ENCODE measurements around the gene ODF4.

GRCh38 chr17:8339540-8339939 lies at the start of gene ODF4:
- TF ChIP-seq, protein P1, sequence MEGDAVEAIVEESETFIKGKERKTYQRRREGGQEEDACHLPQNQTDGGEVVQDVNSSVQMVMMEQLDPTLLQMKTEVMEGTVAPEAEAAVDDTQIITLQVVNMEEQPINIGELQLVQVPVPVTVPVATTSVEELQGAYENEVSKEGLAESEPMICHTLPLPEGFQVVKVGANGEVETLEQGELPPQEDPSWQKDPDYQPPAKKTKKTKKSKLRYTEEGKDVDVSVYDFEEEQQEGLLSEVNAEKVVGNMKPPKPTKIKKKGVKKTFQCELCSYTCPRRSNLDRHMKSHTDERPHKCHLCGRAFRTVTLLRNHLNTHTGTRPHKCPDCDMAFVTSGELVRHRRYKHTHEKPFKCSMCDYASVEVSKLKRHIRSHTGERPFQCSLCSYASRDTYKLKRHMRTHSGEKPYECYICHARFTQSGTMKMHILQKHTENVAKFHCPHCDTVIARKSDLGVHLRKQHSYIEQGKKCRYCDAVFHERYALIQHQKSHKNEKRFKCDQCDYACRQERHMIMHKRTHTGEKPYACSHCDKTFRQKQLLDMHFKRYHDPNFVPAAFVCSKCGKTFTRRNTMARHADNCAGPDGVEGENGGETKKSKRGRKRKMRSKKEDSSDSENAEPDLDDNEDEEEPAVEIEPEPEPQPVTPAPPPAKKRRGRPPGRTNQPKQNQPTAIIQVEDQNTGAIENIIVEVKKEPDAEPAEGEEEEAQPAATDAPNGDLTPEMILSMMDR (IDR thresholded peaks at IDR 0.05) = no peak
- TF ChIP-seq POLR2A (IDR thresholded peaks at IDR 0.05) = no peak

All from Peyer's patch (tissue), 4 donors.